Liver (tissue), 9 donors: Measurements from ENCODE around the gene STX2. TPM values are rescaled to one million over a fixed set of nuclear protein-coding genes. Genes with fewer than 3 reads are reported as not detected.

Experiments used
- DNase-seq: peaks from one replicate; pipeline ENCODE4 v3.0.0-alpha.2; 2017; ENCODE audit warnings: low spot score
- H3K27ac ChIP-seq, 2 donors: one replicate each; pipeline ENCODE4 v1.7.0; 2013; ENCODE audit warnings: inconsistent platforms in 2 of 2, low read length in 2 of 2, control low read depth in 1 of 2, low read depth in 1 of 2, mild to moderate bottlenecking in 1 of 2
- H3K27me3 ChIP-seq, 4 donors: one replicate each; pipeline versions ENCODE4 v1.6.1 to v1.7.0; 2013; ENCODE audit warnings: low read length in 3 of 4, inconsistent platforms in 1 of 4, mild to moderate bottlenecking in 1 of 4, moderate library complexity in 1 of 4; ENCODE audit not compliant: control insufficient read depth in 4 of 4, insufficient read depth in 4 of 4
- H3K36me3 ChIP-seq, 4 donors: one replicate each; pipeline versions ENCODE4 v1.6.1 to v1.7.0; 2013; ENCODE audit warnings: low read length in 3 of 4, mild to moderate bottlenecking in 3 of 4, low read depth in 1 of 4, moderate library complexity in 1 of 4; ENCODE audit not compliant: control insufficient read depth in 4 of 4, insufficient read depth in 3 of 4
- H3K4me1 ChIP-seq, 4 donors: one replicate each; pipeline versions ENCODE4 v1.6.1 to v1.7.0; 2013; ENCODE audit warnings: low read length in 3 of 4, mild to moderate bottlenecking in 3 of 4, moderate library complexity in 1 of 4; ENCODE audit not compliant: control insufficient read depth in 4 of 4, insufficient read depth in 4 of 4
- H3K4me3 ChIP-seq, 3 donors: one replicate each; pipeline versions ENCODE4 v1.6.1 to v1.7.0; 2013; ENCODE audit warnings: low read length in 3 of 3, control low read depth in 1 of 3, low read depth in 1 of 3, mild to moderate bottlenecking in 1 of 3
- H3K9ac ChIP-seq, 2 donors: one replicate each; pipeline ENCODE4 v1.7.0; 2013; ENCODE audit warnings: low read length in 2 of 2, mild to moderate bottlenecking in 2 of 2, moderate library complexity in 2 of 2, control low read depth in 1 of 2, low read depth in 1 of 2
- H3K9me3 ChIP-seq, 4 donors: one replicate each; pipeline versions ENCODE4 v1.6.1 to v1.7.0; 2013; ENCODE audit warnings: low read length in 3 of 4; ENCODE audit not compliant: control insufficient read depth in 4 of 4
- CTCF ChIP-seq: fragments of 150-350 bp; IDR thresholded peaks from 2 replicates; pipeline ENCODE4 v1.5.1; 2017; ENCODE audit warnings: improper control_type of control experiment, low read depth, low read length; ENCODE audit not compliant: missing input control
- FOXA1 ChIP-seq: IDR thresholded peaks from 2 replicates; pipeline ENCODE4 v1.6.1; 2016; ENCODE audit warnings: antibody characterized with exemption
- FOXA2 ChIP-seq: IDR thresholded peaks from 2 replicates; pipeline ENCODE4 v1.6.1; 2016; ENCODE audit warnings: antibody characterized with exemption
- GABPA ChIP-seq, 2 donors: IDR thresholded peaks in 1 of 2; conservative IDR thresholded peaks in 1 of 2; 2 replicates each; pipeline ENCODE4 v1.6.1; 2016; ENCODE audit warnings: antibody characterized with exemption in 2 of 2, mild to moderate bottlenecking in 1 of 2, moderate library complexity in 1 of 2
- HNF4G ChIP-seq: IDR thresholded peaks from 2 replicates; pipeline ENCODE4 v1.6.1; 2016; ENCODE audit warnings: antibody characterized with exemption
- JUND ChIP-seq, 2 donors: IDR thresholded peaks; 2 replicates each; pipeline ENCODE4 v1.6.1; 2016; ENCODE audit warnings: antibody characterized with exemption in 2 of 2
- RAD21 ChIP-seq, 2 donors: IDR thresholded peaks; 2 replicates each; pipeline ENCODE4 v1.6.1; 2016; ENCODE audit warnings: antibody characterized with exemption in 2 of 2, mild to moderate bottlenecking in 2 of 2
- REST ChIP-seq: IDR thresholded peaks from 2 replicates; pipeline ENCODE4 v1.6.1; 2016; ENCODE audit warnings: antibody characterized with exemption, mild to moderate bottlenecking
- RXRA ChIP-seq, 2 donors: IDR thresholded peaks; 2 replicates each; pipeline ENCODE4 v1.6.1; 2017 to 2018; ENCODE audit warnings: antibody characterized with exemption in 2 of 2, mild to moderate bottlenecking in 1 of 2
- SP1 ChIP-seq: IDR thresholded peaks from 2 replicates; pipeline ENCODE4 v1.6.1; 2018; ENCODE audit warnings: antibody characterized with exemption, mild to moderate bottlenecking
- TAF1 ChIP-seq: conservative IDR thresholded peaks from 2 replicates; pipeline ENCODE4 v1.6.1; 2016; ENCODE audit warnings: antibody characterized with exemption, mild to moderate bottlenecking
- YY1 ChIP-seq: IDR thresholded peaks from 2 replicates; pipeline ENCODE4 v1.6.1; 2016; ENCODE audit warnings: antibody characterized with exemption, mild to moderate bottlenecking
- WGBS: extraction: QIAGEN DNeasy Blood & Tissue Kit; methylation state at CpG from one replicate; pipeline ENCODE4 v1.1.7; 2013; 5-methylcytosine and 5-hydroxymethylcytosine counted together
- polyA plus RNA-seq, 2 donors: library from polyadenylated mRNA; stranded (reverse) in 1 of 2; unstranded in 1 of 2; fragments of 200-250 nt in 1 of 2; fragments of >200 nt in 1 of 2; fragmentation: Nextera tagmentation in 1 of 2; extraction: Ambion mirVana in 1 of 2; gene quantifications; one replicate each; pipeline versions ENCODE4 v1.2.1 to v1.2.3, GENCODE V29; 2013 to 2015
- total RNA-seq, 2 donors: library from RNA; depleted of rRNA; stranded (reverse); fragments of >200 nt; gene quantifications; one replicate each; pipeline ENCODE4 v1.2.3, GENCODE V29; 2014
- TF ChIP-seq, protein P1 (sequence below): IDR thresholded peaks from 2 replicates; pipeline ENCODE4 v1.6.1; 2016; ENCODE audit warnings: antibody characterized with exemption
- donor health status: healthy.
- donor health status: healthy.
- donor health status: healthy.
- donor health status: healthy.
- donor health status: healthy.

STX2 gene
- total and polyA plus RNA-seq, 4 donors: 4.7 to 13.8 (median 8.9) TPM

GRCh38 chr12:130799051-130799450 is 40.0 kb downstream of the STX2 start (continued):
- TF ChIP-seq, protein P1, sequence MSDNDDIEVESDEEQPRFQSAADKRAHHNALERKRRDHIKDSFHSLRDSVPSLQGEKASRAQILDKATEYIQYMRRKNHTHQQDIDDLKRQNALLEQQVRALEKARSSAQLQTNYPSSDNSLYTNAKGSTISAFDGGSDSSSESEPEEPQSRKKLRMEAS: no peak
- TF ChIP-seq GABPA (IDR thresholded peaks at IDR 0.05 in 1 of 2, conservative IDR thresholded peaks at IDR 0.05 in 1 of 2) (no peak), TAF1 (no peak), YY1 (no peak), HNF4G (no peak), JUND (IDR thresholded peaks at IDR 0.05) (no peak)

GRCh38 chr12:130796985-130797686 is 41.9 kb downstream of the STX2 start:
- H3K9me3 ChIP-seq: no peaks in the 10 kb centered on the region
- TF ChIP-seq YY1: no peak
- no peak for TF ChIP-seq RXRA (IDR thresholded peaks at IDR 0.05)
- no peak for DNase-seq
- H3K36me3 ChIP-seq: peaks cover 6 to 40% (median 11%) of the 10 kb centered on the region in 4 donors
- H3K27ac ChIP-seq: no peak overlapping the region
- no peaks in the 10 kb centered on the region for H3K4me1 ChIP-seq
- H3K27me3 ChIP-seq: no peaks in the 10 kb centered on the region
- no peak overlapping the region for H3K9ac ChIP-seq
- no peak overlapping the region for H3K4me3 ChIP-seq
- 90% methylated on average over 19 of the region's 19 CpGs for WGBS

DNA sequence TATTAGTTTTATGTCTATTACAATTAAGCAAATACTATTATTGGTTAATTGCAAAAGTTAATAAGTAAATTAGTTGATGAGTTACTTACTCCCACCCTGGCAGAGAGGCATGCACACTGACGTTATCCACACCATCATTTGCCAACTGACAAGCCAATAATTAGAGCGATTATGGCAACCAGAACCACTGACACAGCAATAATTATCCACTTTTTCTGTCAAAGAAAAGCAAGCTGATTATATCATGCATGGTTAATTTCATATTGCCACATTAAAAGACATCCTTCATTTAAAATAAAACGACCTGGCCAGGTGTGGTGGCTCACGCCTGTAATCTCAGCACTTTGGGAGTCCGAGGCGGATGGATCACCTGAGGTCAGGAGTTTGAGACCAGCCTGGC is 43.1 kb downstream of the STX2 start:
- no peak overlapping the region for H3K9ac ChIP-seq
- no peaks in the 10 kb centered on the region for H3K27me3 ChIP-seq
- H3K9me3 ChIP-seq: no peaks in the 10 kb centered on the region
- no peak for TF ChIP-seq SP1
- 66% methylated on average over 6 of the region's 6 CpGs for WGBS
- no peak overlapping the region for H3K27ac ChIP-seq
- H3K4me3 ChIP-seq: no peak overlapping the region
- H3K36me3 ChIP-seq: peaks cover 6 to 43% (median 12%) of the 10 kb centered on the region in 4 donors
- no peaks in the 10 kb centered on the region for H3K4me1 ChIP-seq
- DNase-seq: no peak

GRCh38 chr12:130793554-130793849 is 45.5 kb downstream of the STX2 start:
- H3K4me1 ChIP-seq: no peaks in the 10 kb centered on the region
- TF ChIP-seq FOXA2: no peak
- no peak for TF ChIP-seq TAF1
- TF ChIP-seq RAD21 (IDR thresholded peaks at IDR 0.05): no peak
- no peak for TF ChIP-seq HNF4G
- TF ChIP-seq, protein P1: no peak
- no peak for TF ChIP-seq FOXA1
- H3K27ac ChIP-seq: no peak overlapping the region
- no peaks in the 10 kb centered on the region for H3K9me3 ChIP-seq
- no peaks in the 10 kb centered on the region for H3K27me3 ChIP-seq
- DNase-seq: no peak
- peaks cover 4 to 37% (median 8%) of the 10 kb centered on the region in 4 donors for H3K36me3 ChIP-seq
- 90% methylated on average over 3 of the region's 3 CpGs for WGBS
- no peak overlapping the region for H3K9ac ChIP-seq
- H3K4me3 ChIP-seq: no peak overlapping the region

- TF ChIP-seq REST (no peak), FOXA1 (no peak), CTCF (no peak)
- 90% methylated on average over 20 of the region's 20 CpGs for WGBS
- DNase-seq: no peak
- Histone ChIP-seq H3K27ac (no peak overlapping the region), H3K9me3 (no peaks in the 10 kb centered on the region), H3K9ac (no peak overlapping the region), H3K4me1 (no peaks in the 10 kb centered on the region), H3K27me3 (no peaks in the 10 kb centered on the region), H3K4me3 (no peak overlapping the region), H3K36me3 (peaks cover 4 to 37% (median 8%) of the 10 kb centered on the region in 4 donors)
Observed at GRCh38 chr12:130792821-130793553, 46.1 kb downstream of the STX2 start.
